ENCODE results near the gene SGMS2. TPM values are rescaled to one million over a fixed set of nuclear protein-coding genes. Genes with fewer than 3 reads are reported as not detected.

SGMS2 gene
- polyA plus RNA-seq, 10 donors = 8.0 to 10.4 (median 9.4) TPM

DNA sequence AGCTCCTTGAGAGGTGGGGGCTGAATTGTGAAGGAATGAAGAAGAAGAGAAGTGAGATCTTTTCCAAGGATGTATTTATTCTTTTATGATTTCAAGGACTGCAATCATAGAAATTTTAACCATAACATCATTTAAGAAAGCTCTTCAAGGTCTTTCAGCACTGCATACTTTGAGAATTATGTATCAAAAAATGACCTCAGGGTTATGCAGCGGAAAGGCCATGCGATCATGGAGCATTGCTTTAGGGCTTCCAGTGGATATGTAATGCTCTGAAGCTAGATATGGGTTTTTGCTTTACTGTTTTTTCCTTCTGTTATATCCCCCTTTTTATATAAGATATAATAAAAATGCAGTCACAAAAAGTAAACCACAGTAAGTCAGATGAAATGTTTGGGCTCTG lies 38.7 kb downstream of the SGMS2 start:
- DNase-seq = no peak

DNA sequence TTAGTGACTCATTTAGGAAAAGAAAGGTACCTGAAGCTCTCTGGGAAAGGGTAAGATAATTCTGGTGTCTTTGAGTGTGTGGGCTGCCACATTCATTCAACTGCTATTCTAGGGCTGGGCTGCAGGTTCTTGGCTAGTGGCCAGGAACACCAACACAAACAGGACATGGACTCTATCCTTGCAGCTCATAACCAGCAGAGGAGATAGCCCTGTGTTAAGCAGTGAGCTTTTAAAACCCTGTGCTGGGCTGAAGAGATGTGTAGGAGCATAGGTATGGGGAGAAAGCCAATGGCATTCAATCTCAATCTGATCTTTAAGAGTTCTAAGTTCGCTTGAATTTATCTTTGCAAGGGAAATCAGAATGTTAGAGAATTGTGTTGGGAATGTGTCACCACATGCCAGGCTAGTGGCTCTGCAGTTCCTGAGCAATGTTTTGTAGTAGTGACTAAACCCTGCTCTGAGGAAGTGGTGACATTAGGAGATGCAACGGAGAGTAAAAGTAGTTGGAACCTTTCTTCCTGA lies 39.2 kb downstream of the SGMS2 start:
- peak in 1 of 3 donors; percentile 20 for DNase-seq

GRCh38 chr4:107866726-107867125 lies 42.0 kb downstream of the SGMS2 start:
- no peak for DNase-seq

- DNase-seq = no peak
Measured at GRCh38 chr4:107870236-107870635, 45.5 kb downstream of the SGMS2 start.

GRCh38 chr4:107870916-107871786 lies 46.4 kb downstream of the SGMS2 start:
- peak in 1 of 3 donors; percentile 23 for DNase-seq

DNA sequence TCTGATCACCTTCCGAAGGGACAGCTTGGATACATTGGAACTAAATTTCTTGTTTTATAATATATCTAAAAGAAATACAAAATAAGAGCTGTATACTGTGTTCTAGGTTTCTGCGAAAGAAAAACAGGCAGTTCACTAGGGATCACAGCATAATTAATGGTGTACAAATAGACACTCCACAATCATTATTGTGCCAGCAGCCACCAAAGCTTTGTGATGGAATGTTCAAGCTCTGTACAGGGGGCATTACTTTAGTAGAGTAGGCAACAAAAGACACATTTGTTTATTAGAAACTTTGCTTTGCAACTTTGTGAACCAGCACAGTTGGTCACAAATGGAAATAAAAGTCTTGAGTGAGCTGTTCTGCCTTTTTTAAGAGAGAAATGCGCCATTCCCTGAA lies 49.3 kb downstream of the SGMS2 start:
- DNase-seq = no peak

- DNase-seq = no peak
Measured at GRCh38 chr4:107876099-107876498, 51.4 kb downstream of the SGMS2 start.

DNA sequence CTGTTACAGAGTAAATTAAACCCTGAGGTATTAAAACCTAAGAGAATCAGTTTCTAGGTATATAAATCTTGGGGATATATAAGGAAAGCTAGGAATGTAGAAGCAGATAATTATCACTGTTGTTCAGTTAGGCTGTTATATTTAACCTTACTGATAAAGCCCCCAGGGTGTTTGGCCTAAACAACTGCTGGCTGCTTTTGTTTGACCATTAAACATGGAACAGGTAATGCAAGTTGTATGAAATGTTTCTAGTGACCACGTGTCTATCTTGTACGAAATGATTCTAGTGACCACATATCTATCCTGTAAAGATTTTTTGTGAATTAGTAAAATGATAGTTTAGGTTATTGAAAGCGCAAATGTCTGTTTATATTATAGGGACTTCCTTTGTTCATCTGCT lies 52.6 kb downstream of the SGMS2 start:
- DNase-seq = no peak

DNA sequence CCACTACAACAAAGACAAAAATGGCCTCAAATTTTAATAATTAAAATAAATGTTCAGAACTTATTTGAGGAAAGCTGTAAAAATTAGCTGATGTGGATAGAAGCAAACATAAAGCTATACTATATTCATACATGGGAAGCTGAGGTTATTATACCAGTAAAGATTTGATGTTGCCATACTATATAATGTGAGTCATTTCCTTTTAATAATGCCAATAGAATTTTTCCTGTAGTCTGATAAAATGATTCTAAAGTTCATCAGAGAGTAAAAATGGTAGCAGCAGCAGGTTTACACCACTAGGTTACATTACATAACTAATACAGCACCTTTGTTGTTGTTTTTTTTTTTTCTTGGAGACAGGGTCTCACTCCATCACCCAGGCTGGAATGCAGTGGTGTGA lies 61.1 kb downstream of the SGMS2 start:
- DNase-seq = no peak

GRCh38 chr4:107888237-107888636 lies 63.5 kb downstream of the SGMS2 start:
- DNase-seq = no peak

DNA sequence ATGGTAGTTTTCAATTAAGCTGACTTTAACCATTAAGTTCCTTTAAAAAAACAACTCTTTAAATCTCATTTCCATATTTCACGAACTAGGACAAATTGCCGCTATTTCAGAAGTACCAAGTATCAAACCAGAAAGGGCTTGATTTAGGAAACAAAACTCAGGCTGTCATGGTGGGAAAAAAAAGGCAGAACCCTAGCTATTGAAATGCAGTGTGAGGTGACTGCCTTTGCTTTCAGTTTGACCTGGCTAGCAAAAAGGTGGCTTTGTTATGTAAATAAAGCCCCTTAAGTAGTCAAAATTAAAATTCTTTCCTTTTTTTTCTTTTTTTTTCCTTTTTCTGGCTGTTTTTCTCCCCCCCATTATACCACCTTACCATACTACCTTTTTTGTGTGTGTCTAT lies 66.0 kb downstream of the SGMS2 start:
- DNase-seq = no peak

- DNase-seq = no peak
Measured at GRCh38 chr4:107891299-107891698, 66.6 kb downstream of the SGMS2 start.

GRCh38 chr4:107893171-107894137 lies 68.7 kb downstream of the SGMS2 start:
- no peak for DNase-seq

DNA sequence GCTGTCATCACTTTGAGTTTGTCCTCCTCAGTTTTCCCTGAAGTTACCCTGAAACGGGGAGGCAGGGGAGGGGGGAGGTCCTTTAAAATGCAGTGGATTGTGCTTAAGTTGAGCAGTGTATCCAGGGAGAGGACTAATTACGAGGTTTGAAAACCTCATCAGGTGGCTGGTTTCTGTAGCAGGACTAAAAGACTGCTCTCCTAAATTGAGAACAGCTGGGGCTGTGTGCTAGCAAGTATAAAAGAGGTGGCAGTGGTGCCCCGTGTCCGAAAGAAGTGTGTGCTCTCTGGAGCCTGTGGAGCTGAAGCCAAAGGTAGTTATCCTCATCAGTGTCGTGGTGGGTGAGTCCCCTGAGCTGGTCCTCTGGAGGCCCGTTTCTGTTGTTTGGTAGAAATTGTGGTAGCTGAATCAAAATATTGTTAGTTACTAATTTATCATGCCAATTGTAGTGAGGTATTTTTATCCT lies 69.4 kb downstream of the SGMS2 start:
- no peak for DNase-seq

GRCh38 chr4:107896158-107896645 lies 71.5 kb downstream of the SGMS2 start:
- peak in 1 of 3 donors; percentile 90 for DNase-seq

DNA sequence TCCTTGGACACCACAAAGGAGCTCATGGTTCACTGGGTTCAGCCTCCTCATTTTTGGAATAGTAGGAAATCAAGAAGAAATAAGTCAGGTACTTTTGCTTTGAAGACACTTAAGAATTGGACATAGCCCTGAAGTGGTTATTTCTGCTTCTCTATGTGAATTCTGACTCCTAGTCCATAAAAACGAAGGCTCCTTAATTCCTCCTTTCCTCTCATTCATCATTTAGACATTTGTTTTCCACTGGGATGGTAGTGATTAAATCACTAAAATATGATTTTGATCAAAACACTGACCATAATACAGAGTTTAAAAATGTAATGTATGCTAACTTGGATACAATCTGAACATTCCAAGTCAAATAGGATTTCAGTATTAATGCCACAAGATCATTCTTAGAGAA lies 71.9 kb downstream of the SGMS2 start:
- peak in 1 of 3 donors; percentile 15 for DNase-seq

DNA sequence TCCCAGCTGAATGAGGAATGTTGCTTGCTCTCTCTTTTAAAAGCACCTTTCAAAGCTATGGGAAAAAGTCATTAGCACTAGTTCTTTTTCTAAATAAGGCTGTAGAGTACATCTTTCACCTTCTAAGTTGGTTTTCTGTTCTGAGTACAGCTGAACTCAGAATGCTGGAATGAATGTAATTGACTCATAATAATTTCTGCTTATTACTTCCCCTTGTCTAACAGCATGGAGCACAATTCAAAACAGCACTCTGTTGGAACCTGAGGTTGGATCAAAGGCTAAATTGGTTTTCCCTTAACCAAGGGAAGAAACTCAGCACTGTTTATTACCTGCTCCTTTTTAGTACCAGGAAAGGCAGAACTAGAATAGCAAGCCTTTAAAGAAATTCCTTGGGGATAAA lies 73.1 kb downstream of the SGMS2 start:
- no peak for DNase-seq

GRCh38 chr4:107900067-107900466 lies 75.3 kb downstream of the SGMS2 start:
- no peak for DNase-seq

GRCh38 chr4:107900508-107900907 lies 75.8 kb downstream of the SGMS2 start:
- no peak for DNase-seq

DNA sequence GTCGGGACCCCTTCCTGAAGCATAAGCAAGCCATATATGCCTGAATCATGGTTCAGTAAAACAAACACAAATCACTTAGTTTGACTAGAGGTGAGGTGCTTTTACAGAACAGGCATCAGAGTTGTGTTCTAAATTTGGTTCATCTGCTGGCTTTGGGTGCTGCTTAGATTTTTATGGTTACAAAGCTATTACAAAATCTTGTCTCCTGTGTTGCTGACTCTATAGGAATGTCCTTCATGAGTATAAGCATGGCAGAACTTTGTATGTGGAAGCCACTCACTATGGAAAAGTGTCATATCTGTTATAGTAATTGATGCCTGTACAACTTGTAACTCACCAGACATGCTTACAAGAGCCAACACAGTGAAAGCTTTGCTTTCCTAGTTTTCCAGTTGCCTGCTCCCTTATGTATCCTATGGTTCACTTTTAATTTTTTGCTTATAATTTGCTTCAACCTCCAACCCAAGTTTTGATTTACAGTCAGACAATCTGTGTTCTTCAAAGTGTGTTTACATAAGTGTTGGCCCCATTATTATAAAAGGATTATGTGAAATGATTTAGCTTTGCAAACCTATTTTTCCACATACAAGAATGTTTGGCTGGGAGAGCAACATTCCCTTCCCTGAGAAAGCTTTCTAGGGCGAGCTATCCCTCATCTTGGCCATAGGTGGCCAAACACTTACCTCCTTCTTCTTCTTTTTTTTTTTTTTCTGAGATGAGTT lies 76.6 kb downstream of the SGMS2 start:
- DNase-seq = no peak

DNA sequence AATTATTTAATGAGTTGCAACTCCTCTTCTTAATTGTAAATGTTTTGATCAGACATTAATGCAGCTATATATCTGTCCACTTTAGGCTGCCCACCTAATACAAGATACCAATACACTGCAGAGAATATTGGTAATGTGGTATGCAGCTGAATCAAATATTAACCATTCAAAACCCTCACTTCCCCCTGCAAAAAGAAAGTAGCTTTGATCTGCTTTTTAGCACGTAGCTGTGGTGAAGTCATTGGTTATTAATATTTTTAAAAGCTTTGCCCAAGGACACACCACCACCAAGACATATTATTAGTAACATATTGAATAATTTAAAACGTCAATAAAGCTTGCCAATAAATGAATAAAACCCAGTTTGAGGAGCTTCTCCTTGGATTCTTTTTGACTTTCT lies 78.0 kb downstream of the SGMS2 start:
- DNase-seq = no peak

All from muscle of back (tissue), 11 donors.